HL-60/S4 treated with phorbol 12-myristate 13-acetate at 8.2 ng/mL for 4 days and 3 days (cell line): Measurements from ENCODE around the gene ATXN7L1.
"Not testable (repeated sequence)": the region's sequence is repeated elsewhere in the genome, so short reads cannot be mapped to it uniquely, and the experiment has no call there.

Experiments
- in situ Hi-C: fragments of 300-500 bp; cut with MboI; formaldehyde crosslinking; loops from 2 replicates; pipeline ENCODE4 v1.15.0; 2022; ENCODE audit warnings: low sequenced_read_pairs

ATXN7L1 gene

DNA sequence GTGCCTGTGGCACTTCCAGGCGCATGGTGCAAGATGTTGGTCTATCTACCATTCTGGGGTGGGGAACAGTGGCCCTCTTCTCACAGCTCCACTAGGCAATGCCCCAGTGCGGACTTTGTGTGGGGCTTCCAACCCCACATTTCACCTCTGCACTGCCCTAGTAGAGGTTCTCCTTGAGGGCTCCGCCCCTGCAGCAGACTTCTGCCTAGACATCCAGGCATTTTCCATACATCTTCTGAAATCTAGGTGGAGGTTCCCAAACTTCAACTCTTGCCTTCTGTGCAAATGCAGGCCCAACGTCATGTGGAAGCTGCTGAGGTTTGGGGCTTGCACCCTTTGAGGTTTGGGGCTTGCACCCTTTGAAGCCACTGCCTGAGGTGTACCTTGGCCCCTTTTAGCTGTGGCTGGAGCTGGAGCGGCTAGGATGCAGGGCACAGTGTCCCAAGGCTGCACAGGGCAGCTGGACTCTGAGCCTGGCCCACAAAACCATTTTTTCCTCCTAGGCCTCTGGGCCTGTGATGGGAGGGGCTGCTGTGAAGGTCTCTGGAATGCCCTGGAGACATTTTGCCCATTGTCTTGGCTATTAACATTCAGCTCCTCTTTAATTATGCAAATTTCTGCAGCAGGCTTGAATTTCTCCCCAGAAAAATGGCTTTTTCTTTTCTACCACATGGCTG is 164.5 kb downstream of the ATXN7L1 start:
- in situ Hi-C loops, result no loop called here

DNA sequence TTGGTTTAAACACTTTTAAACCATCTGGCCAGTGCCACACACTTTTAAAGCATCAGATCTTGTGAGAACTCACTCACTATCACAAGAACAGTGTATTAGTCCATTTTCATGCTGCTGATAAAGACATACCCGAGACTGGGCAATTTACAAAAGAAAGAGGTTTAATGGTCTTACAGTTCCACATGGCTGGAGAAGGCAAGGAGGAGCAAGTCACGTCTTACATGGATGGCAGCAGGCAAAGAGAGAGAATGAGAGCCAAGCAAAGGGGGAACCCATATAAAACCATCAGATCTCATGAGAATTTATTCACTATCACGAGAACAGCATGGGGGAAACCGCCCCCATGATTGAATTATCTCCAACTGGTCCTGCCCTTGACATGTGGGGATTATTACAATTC is 165.7 kb downstream of the ATXN7L1 start:
- in situ Hi-C loops, result not testable (repeated sequence)

DNA sequence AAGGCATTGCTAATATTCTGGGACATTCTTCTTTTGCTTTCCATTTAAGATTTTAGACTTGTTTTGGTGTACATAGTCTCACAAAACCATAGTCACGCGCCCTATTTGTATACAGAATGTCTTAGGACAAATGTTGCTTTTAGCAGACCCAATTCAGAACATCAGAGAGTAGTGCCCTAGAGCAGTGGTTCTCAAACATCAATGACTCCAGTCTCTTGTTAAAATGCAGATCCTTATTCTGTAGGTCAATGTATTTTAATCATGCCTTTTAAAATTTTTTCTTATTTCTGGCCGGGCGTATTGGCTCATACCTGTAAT is 167.7 kb downstream of the ATXN7L1 start:
- in situ Hi-C loops, result no loop called here

DNA sequence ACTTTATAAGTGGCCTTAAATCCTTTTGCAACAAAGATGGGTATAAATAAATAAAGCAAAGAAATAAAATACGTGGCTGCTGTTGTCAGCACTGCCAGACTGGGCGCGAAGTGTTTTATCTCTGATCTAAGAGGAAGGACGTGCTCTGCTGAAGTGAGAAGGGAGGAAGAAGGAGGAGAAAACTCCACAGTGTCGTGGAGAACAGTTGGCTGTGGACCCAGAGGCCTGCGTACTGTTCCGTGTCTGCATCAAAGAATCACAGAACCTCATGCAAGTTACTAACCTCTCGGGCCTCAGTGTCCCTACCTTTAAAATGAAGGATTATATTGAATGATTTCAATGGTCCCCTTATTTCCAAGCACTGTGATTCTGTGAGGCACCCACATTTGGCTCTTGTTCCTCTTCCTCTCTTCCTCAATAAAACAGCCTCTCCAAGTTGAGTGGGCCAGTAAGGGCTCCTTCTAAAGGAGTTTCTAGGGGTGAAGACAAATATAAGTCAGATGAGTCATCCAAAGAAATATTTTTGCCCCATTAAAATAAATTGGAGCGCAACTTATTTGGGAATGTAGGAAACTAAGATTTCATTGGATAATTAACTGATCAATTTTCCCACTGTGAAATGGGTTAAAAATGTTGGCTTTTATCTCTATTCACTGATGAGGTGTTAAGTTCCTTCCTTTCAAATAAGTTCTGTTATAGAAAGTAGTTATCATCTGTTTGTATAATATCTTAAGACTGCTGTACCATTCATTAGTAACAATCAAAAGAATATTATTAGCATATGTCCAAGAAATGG is 168.2 kb downstream of the ATXN7L1 start:
- in situ Hi-C loops, result no loop called here

DNA sequence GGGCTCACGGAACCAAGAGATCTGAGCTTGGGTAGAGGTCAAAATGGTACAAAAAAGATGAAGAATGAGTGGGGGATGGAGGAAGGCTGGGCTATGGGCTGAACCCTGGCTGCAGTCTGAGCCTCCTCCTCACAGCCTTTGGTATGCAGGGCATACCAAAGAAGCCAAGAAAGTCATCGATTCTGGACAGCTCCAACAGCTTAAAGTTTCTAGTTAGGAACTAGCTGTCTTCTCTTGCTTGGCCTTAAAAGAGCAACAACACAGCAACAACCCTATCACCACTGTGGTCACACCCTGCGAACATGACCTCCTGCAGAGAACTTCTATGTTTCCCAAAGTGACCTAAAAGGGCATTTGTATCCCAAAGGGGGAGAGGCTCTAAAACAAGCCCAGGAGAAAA is 169.0 kb downstream of the ATXN7L1 start:
- in situ Hi-C loops, result no loop called here

DNA sequence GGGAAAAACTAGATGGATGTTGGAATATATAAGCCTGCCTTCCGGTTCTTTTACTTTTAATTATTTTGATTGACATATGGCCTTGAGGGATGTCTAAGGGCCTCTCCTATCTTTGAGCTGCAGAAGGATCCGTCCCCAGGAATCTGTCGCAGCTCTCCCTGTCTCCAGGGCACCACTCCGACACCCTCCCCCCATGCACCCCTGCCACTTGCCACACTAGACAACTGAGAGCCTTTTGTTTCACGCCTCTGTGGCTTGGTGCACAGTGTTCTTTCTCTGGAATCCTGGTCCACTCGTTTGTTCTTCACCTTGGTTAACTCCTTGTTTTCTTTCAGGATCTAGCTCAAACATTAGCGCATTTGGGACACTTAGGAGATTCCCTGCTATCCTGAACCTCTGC is 171.0 kb downstream of the ATXN7L1 start:
- in situ Hi-C loops, result no loop called here

DNA sequence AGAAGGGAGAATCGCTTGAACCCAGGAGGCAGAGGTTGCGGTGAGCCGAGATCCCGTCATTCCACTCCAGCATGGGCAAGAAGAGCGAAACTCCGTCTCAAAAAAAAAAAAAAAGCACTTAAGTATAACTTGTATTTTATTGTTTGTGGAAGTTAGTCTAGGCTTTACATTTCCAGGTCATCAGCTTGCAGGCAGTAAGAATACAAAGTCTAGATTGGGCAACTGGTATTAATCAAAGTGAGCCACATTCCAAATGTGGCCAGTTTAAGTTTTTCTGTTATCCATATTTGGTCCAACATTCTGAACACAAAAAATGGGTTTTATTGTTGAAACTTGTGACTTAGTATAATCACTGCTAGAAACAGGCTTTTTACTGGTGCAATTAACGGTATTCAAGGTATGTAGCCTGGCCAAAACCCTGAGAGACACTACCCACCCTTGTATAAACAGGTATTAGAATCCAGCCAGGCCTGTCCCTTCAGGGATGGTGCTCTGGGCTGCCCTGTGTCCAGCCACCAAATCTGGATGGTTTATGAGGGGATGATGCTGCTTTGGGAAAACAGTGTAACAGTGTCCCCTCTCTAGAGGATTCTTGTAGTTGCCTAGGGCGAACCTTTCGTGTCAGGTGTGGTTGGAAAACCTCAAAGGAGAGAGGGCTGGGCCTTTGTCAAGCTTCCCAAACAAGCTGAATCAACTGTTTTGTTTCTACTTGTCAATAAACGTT is 173.0 kb downstream of the ATXN7L1 start:
- in situ Hi-C loops, result no loop called here

DNA sequence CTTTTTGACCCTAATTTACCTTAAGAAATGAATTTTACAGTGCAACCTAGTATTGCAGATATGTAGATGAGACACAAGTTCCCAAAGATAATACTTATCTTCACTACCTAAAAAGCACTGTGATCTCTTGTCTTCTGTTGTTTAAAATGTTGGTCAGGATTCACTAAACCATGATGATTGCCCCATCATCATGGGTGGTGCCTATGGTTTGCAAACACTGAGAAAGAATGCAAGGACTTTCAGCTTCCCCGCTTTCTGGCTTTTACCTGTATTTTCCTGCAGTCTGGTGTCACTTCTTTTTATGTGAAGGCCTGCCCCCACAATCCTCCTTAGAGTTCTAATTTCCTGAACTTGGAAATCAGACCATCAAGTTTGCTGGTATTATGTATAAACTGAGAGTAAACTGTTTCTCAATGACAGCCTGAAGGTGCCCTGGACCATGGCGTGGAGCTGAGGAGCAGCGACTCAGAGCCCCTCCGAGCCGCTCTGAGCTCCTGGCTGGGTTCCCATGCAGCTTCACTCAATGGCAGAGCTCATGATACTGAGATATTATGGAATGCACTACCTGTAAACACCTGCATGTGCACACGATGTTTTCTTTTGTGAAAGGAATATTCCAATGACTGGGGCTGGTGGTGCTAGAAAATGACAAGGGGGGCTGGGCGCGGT is 176.7 kb downstream of the ATXN7L1 start:
- in situ Hi-C loops, result no loop called here

DNA sequence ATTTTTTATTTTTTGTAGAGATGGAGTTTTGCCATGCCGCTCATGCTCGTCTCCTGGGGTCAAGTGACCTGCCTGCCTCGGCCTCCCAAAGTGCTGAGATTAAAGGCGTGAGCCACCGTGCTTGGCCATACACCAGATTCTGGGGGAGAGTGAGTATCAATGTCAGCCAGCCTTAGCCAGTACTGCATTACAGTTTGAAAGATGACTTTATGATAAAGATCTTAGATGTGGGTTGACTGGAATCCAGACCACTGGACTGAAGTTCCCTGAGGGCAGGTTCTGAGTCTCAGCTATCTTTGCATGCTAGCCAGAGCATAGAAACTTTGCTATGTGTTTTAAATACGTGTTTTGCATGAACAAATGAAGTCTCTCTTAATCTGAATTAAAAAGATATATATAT is 177.9 kb downstream of the ATXN7L1 start:
- in situ Hi-C loops, result no loop called here

DNA sequence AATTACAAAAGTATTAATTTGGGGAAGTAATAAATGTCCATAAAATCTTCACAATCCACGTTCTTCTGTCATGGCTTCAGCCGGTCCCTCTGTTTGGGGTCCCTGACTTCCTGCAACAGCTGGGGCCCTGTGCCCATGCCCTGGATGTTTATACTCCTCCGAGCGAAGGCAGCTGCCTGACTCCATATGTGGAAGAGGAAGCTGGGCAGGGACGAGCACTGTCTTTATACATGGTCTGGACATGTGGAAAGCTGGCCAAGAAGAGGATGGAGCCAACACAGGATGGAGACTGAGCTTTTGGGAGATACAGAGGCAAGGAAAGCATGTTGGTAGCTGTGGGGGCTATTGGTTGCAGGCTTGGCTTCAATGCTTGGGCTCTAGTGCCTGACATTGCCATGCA is 178.6 kb downstream of the ATXN7L1 start:
- in situ Hi-C loops, result no loop called here

DNA sequence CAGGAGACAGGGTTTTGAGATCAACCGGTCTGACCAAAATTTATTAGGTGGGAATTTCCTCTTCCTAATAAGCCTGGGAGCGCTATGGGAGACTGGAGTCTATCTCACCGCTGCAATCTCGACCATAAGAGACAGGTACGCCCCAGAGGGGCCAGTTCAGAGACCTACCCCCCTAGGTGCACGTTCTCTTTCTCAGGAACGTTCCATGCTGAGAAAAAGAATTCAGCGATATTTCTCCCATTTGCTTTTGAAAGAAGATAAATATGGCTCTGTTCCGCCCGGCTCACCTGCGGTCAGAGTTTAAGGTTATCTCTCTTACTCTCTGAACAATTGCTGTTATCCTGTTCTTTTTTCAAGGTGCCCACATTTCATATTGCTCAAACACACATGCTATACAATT is 179.2 kb downstream of the ATXN7L1 start:
- in situ Hi-C loops, result not testable (repeated sequence)

DNA sequence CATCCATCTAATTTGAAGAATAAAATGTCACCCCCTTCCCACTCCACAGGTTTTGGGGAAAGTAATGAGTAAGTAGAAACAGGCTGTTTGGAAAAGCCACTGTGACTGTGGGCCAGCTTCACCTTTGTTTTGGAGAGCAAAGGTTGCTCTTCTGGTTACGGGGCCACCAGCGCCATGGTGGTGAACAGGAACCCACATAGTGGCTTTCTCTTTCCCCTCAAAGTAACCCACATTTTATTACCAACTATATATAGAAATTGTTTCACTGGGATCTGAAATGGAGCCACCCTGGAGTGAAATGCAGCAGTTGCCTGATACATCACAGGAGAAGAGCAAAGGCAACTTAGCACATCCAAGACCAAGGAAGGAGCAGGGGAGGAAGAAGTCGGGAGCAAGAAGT is 182.8 kb downstream of the ATXN7L1 start:
- in situ Hi-C loops, result no loop called here

DNA sequence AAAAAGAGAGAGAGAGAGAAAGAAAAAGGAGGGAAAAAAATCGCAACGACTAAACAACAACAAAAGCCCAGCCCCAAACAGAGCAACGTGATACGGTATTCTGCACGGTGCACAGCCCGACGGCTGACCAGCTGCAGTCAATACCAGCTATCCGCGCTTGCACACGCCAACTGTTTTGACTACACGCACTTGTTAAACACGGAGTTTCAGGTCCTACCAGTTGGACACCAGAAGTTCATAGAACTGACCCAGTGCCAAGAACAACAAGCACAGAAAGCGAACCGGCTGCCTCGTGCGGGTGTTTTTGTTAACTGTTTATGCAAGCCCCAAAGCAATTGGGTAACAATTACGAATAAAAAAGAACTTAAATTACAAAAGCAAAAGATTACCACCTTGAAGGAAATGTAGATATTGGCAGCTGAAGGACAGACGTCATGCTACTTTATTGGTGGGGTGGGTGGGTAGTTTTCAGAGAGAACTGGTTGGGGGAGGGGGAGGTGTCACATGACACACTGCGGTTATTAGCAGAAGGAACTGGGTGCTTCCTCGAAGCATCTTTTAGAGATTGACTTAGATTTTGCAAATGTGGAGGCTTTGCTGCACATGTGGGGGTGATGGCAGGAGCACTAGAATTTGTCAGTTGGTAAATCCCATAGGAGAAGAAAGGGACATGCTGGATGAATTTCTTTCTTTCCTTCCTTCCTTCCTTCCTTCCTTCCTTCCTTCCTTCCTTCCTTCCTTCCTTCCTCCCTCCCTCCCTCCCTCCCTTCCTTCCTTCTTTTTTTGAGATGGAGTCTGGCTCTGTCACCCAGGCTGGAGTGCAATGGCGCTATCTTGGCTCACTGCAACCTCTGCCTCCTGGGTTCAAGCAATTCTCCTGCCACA is 184.5 kb downstream of the ATXN7L1 start:
- in situ Hi-C loops, result no loop called here

DNA sequence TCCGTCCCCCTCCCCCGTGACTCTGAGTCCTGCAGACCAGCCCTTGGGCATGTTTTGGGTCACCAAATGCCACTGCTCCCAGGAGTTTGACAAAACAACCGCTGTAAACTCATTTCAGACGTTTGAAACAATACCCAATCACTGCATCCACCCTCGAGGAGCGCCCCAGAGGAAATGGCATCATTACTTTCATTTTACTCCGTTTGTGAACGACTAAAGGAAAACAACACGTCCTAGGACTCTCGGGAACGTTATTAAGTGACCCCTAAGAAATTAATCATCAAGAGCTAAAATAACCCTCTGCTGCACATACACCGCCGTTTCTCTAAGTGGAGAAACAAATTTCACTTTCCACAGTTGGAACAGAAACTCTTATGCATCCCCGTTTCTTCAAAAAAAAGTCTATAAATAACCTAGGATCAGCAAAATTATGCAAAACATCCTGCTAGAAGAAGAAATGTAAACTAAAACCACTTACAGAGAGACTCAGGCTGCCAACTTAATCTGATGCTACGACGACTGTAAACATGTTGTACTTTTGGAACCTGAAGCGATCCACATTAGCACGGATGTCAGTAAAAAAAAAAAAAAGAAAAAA is 185.2 kb downstream of the ATXN7L1 start:
- in situ Hi-C loops, result no loop called here

DNA sequence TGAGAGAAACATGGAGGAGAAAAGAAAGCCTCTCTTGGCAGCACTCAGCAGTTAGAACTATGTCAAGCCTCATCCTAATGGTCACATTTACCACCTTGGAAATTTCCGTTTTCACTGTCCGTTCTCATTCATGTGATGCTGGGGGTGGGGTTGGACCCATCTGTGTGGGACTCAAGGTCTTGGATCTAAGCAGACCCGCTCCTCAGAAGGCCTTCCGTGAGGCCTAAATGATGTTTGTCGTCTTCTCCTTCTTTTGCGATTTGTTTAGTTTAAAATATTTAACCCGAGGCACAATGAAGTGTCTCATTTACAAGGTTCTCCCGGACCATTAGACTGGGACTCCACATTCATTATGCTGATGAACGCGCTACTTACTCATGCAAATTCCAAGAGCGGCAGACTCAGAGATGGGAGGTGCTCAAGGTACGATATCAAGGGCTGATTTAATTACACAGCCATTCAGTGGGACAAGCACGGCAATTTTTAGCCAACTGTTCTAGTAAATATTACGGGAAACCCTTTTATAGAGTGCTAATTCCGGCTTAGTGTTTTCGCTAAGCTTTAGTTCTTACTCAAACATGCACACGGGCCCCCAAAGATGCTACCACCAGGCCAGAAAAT is 186.0 kb downstream of the ATXN7L1 start:
- in situ Hi-C loops, result no loop called here

DNA sequence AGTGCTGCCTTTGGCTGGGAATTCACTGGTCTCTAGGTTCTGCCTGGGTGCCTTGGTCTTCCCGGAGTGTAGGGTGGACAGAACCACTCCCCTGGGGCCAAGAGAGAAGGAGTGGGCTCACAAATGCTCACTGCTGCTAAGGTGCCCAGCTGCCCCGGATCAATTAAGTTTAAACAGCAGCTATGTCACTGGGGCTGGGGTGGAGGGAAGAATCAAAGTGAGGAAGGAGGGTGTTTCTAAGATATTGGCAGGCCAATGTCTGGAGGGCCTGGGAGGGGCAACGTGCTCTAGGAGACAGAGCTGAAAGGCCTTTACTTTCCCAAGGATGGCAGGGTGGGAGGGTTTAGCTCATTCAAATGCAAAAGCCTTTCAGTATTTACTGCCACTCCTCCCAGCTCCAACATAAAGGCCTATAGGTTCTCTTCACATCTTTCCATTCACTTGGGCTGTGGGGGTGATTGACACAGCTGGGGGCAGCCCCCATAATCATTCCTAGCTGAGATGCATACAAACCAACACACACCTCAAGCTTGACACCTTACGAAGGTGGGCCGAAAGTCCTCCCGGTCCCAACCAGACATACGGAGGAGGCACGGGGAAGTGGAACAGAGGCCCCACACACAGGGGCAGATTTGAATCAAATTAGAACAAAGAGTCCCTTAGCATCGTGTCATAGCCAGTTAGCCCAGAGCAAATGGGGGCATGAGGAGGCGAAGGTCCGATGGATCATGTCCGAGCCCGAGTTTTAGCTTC is 187.2 kb downstream of the ATXN7L1 start:
- in situ Hi-C loops, result no loop called here

DNA sequence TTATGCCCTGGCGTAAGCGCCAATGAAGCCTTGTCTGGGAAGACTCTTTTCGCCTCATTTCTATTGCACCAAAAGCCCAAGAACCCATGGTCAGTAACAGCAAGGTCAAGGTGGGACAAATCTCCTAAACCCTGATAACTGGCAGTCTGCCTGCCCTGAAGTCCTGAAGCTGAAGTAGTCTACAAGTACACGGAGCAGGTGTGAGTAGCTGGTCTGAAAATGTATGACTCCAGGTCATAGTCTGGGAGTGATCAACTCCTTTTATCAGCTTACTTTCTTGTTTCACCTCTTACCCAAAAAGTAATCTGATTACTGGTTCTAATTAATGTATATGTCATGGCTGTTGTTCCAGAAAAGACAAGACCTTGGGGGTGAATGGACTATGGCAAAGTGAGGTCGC is 187.8 kb downstream of the ATXN7L1 start:
- in situ Hi-C loops, result no loop called here

DNA sequence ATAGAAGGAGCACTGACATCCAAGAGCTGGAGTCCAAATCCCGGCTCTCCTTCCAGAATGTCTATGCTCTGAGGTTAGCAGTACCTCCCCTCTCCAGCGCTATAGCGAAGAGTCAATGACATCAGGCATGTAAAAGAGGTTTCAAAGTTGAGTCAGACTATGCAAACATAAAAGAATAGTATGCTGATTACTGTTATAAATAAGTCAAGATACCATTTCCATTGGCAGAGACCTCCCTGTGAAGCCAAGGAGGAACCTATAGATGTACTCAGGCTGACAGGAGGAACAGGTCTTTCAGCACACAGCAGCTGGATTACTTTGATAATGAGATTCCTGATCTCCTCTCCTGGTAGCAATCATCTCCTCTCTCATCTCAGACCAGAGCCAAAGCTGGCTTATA is 191.2 kb downstream of the ATXN7L1 start:
- in situ Hi-C loops, result no loop called here
